ENCODE data around the gene SORCS2. TPM values are rescaled to one million over a fixed set of nuclear protein-coding genes. Genes with fewer than 3 reads are reported as not detected.

The SORCS2 gene
- total RNA-seq, 1 donor from 2014 or later = 13.4 TPM

DNA sequence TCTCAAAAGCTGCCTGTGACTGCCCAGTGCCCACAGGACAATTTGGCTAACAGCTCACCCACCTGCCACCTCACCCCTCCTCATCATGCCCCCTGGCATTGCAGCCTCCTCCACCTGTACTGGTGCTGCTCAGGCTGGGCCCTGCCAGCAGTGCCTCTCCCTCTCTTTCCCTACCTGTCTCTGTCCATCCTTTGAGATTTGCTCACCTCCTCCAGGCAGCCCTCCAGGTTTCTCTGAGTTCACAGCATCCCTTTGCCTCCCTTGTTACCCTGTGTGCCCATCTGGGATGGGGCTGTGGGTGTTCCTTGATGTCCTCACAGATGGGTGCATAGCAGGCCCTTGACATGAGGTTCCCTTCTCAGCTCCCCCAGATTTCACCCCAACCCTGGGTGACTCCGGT, 522.4 kb downstream of the SORCS2 start:
- no peak overlapping the region for H3K27ac Mint-ChIP-seq
- H3K4me3 Mint-ChIP-seq = no peak overlapping the region

DNA sequence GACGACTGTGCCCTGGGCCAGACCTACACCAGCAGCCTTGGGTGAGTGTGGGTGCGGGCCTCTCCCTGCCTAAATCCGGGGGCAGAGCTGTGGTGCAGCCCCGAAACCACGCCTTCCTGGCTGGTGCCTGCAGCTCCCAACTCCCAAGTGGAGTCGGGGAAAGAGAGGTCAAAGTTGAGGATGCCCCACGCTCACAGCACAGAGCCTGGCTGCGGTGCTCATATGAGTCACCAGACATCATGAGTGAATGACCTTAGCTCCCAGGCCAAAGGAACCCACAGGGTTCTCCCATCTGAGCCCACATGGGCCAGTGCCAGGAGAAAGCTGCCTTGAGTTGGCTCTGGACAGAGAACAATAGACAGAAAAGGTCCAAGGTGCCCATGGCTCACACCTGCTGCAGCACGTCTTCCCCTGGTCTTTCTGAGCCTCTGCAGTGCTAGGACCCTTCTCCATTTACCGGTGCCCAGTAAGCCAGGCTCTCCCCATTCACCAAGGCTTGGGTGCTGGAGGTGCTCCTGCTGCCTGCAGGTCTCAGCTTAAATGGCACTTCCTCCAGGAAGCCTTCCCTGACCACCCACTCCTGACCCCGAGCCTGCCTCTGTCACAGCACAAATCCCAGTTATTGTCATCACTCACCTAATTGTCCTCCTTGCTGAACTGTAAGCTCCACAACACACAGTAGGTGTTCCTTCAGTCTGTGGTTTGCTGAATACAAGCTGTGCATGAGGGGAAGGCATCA, 523.1 kb downstream of the SORCS2 start:
- H3K27me3 Mint-ChIP-seq = peaks cover 21% of the 10 kb centered on the region

More for the DNA sequence above, 522.4 kb downstream of the SORCS2 start:
- peaks cover 7% of the 10 kb centered on the region for H3K4me1 Mint-ChIP-seq (ENCODE audit: unreplicated experiment)
- no peak for DNase-seq (ENCODE audit: extremely low spot score, unreplicated experiment)
- H3K9me3 Mint-ChIP-seq = no peaks in the 10 kb centered on the region
- peaks cover 15% of the 10 kb centered on the region for H3K27me3 Mint-ChIP-seq
- TF ChIP-seq, protein P1, sequence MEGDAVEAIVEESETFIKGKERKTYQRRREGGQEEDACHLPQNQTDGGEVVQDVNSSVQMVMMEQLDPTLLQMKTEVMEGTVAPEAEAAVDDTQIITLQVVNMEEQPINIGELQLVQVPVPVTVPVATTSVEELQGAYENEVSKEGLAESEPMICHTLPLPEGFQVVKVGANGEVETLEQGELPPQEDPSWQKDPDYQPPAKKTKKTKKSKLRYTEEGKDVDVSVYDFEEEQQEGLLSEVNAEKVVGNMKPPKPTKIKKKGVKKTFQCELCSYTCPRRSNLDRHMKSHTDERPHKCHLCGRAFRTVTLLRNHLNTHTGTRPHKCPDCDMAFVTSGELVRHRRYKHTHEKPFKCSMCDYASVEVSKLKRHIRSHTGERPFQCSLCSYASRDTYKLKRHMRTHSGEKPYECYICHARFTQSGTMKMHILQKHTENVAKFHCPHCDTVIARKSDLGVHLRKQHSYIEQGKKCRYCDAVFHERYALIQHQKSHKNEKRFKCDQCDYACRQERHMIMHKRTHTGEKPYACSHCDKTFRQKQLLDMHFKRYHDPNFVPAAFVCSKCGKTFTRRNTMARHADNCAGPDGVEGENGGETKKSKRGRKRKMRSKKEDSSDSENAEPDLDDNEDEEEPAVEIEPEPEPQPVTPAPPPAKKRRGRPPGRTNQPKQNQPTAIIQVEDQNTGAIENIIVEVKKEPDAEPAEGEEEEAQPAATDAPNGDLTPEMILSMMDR (conservative IDR thresholded peaks at IDR 0.05) = no peak
- H3K36me3 Mint-ChIP-seq = peaks cover 8% of the 10 kb centered on the region

DNA sequence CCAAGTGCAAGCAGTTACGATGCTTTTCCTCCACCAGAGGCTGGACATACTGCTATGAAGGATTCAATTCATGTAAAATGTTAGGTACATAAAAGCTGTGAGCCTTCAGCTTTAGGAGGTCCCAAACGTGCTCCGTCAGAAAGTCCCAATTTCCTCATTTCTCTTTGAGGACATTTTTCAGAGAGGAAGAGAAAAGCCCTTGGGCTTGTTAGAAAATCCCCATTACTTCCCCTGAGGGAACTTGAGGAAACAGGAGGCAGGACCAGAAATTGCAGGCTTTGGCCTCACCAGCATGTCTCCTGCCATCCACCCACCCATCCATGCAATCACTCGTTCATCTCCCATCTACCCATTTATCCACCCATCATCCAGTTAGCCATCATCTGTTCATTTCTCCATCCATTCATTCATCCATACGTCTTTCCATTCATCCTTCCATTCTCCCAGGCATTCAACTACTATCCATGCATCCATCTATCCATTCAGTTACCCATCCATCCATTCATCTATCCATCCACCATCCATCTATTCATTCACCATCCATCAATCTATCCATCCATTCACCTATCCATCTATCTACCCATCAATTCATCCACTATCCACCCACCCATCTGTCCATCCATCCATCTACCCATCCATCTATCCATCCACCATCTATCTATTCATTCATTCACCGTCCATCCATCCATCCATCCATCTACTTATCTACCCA, 523.8 kb downstream of the SORCS2 start:
- no peak overlapping the region for H3K4me3 Mint-ChIP-seq
- H3K4me1 Mint-ChIP-seq (ENCODE audit: unreplicated experiment) = peaks cover 8% of the 10 kb centered on the region
- peaks cover 8% of the 10 kb centered on the region for H3K36me3 Mint-ChIP-seq
- no peak overlapping the region for H3K27ac Mint-ChIP-seq
- TF ChIP-seq, protein P1 (conservative IDR thresholded peaks at IDR 0.05) = no peak
- H3K27me3 Mint-ChIP-seq = peaks cover 23% of the 10 kb centered on the region
- H3K9me3 Mint-ChIP-seq = no peaks in the 10 kb centered on the region
- DNase-seq (ENCODE audit: extremely low spot score, unreplicated experiment) = no peak

More for the DNA sequence above, 523.1 kb downstream of the SORCS2 start:
- Mint-ChIP-seq H3K36me3 (peaks cover 8% of the 10 kb centered on the region), H3K4me1 (ENCODE audit: unreplicated experiment) (peaks cover 8% of the 10 kb centered on the region), H3K27ac (no peak overlapping the region), H3K4me3 (no peak overlapping the region), H3K9me3 (no peaks in the 10 kb centered on the region)
- DNase-seq (ENCODE audit: extremely low spot score, unreplicated experiment) = no peak
- TF ChIP-seq, protein P1 (conservative IDR thresholded peaks at IDR 0.05) = no peak

DNA sequence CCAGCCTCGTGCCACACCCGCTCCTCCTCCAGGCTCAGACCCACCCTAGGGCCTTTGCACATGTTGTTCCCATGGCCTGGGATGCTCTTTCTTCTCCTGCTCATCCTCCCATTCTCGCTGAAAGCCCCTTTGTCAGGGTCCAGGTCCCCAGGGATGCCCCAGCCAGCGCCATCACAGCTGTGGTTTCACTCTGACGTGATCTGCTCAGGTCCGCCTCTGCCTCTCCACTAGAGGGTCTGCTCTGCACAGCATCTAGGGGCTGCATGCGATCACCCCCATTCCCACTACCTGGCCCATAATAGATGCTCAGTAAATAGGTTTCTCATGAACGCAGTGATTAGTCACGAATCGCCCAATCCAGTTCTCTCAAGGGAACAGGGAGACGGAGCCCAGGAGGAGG, 524.8 kb downstream of the SORCS2 start:
- H3K4me1 Mint-ChIP-seq (ENCODE audit: unreplicated experiment) = peaks cover 8% of the 10 kb centered on the region
- TF ChIP-seq, protein P1 (conservative IDR thresholded peaks at IDR 0.05) = no peak
- H3K27me3 Mint-ChIP-seq = peaks cover 23% of the 10 kb centered on the region
- no peaks in the 10 kb centered on the region for H3K9me3 Mint-ChIP-seq
- no peak overlapping the region for H3K4me3 Mint-ChIP-seq
- no peak for DNase-seq (ENCODE audit: extremely low spot score, unreplicated experiment)
- no peak overlapping the region for H3K27ac Mint-ChIP-seq
- H3K36me3 Mint-ChIP-seq = peaks cover 8% of the 10 kb centered on the region

DNA sequence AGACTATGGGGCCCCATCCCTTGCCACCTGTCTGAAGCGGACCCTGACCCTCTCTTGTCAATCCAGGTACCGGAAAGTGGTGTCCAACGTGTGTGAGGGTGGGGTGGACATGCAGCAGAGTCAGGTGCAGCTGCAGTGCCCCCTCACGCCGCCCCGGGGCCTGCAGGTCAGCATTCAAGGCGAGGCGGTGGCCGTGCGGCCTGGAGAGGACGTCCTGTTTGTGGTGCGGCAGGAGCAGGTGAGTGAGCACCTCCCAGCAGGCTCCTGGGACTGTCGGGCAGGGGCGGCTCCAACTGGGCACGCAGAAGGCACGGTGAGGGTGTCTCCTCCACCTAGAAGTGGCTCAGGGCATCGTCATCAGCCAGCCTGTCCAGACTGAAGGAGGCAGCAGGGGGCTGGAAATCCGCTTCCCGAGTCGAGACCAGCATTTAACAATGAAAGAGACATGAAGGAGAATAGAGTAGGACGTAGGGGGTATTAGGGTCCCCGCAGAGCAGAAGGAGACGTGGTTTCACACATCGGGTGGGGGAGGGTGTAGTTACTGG, 525.7 kb downstream of the SORCS2 start:
- TF ChIP-seq, protein P1 (conservative IDR thresholded peaks at IDR 0.05) = no peak
- peaks cover 7% of the 10 kb centered on the region for H3K4me1 Mint-ChIP-seq (ENCODE audit: unreplicated experiment)
- no peak for DNase-seq (ENCODE audit: extremely low spot score, unreplicated experiment)
- no peak overlapping the region for H3K4me3 Mint-ChIP-seq
- peaks cover 8% of the 10 kb centered on the region for H3K36me3 Mint-ChIP-seq
- H3K27me3 Mint-ChIP-seq = peaks cover 23% of the 10 kb centered on the region
- no peaks in the 10 kb centered on the region for H3K9me3 Mint-ChIP-seq
- H3K27ac Mint-ChIP-seq = no peak overlapping the region
